ENCODE measurements around the gene LRP1.

The LRP1 gene

GRCh38 chr12:57183939-57184725, 55.8 kb downstream of the LRP1 start:
- no peak for TF ChIP-seq CTCF (IDR thresholded peaks at IDR 0.05; ENCODE audit: insufficient read depth, low read length)
- TF ChIP-seq REST (IDR thresholded peaks at IDR 0.05; ENCODE audit: insufficient replicate concordance, low read depth) = no peak
- TF ChIP-seq GABPA (IDR thresholded peaks at IDR 0.05; ENCODE audit: low read depth) = no peak
- TF ChIP-seq SPI1 (IDR thresholded peaks at IDR 0.05; ENCODE audit: borderline replicate concordance, low read depth) = no peak
- TF ChIP-seq POLR2AphosphoS5 (IDR thresholded peaks at IDR 0.05; ENCODE audit: low read depth) = no peak
- Histone ChIP-seq H3K27ac (replicated peaks) (no peak overlapping the region), H3K27me3 (ENCODE audit: insufficient read depth, poor library complexity, severe bottlenecking) (peaks cover 7% of the 10 kb centered on the region), H3K4me3 (replicated peaks; ENCODE audit: insufficient read depth, low read length) (no peak overlapping the region)
- DNase-seq (ENCODE audit: low read depth in 1 of 2, low spot score in 1 of 2) = no peak

GRCh38 chr12:57185403-57185802, 57.1 kb downstream of the LRP1 start:
- Histone ChIP-seq H3K27me3 (ENCODE audit: insufficient read depth, poor library complexity, severe bottlenecking) (peaks cover 7% of the 10 kb centered on the region), H3K4me3 (replicated peaks; ENCODE audit: insufficient read depth, low read length) (no peak overlapping the region), H3K27ac (replicated peaks) (no peak overlapping the region)
- DNase-seq (ENCODE audit: low read depth in 1 of 2, low spot score in 1 of 2) = no peak
- TF ChIP-seq POLR2AphosphoS5 (IDR thresholded peaks at IDR 0.05; ENCODE audit: low read depth) (no peak), REST (IDR thresholded peaks at IDR 0.05; ENCODE audit: insufficient replicate concordance, low read depth) (no peak), GABPA (IDR thresholded peaks at IDR 0.05; ENCODE audit: low read depth) (no peak), CTCF (IDR thresholded peaks at IDR 0.05; ENCODE audit: insufficient read depth, low read length) (no peak), SPI1 (IDR thresholded peaks at IDR 0.05; ENCODE audit: borderline replicate concordance, low read depth) (no peak)

GRCh38 chr12:57185906-57186508, 57.7 kb downstream of the LRP1 start:
- Histone ChIP-seq H3K27ac (replicated peaks) (no peak overlapping the region), H3K27me3 (ENCODE audit: insufficient read depth, poor library complexity, severe bottlenecking) (peaks cover 7% of the 10 kb centered on the region), H3K4me3 (replicated peaks; ENCODE audit: insufficient read depth, low read length) (no peak overlapping the region)
- TF ChIP-seq SPI1 (IDR thresholded peaks at IDR 0.05; ENCODE audit: borderline replicate concordance, low read depth) (no peak), POLR2AphosphoS5 (IDR thresholded peaks at IDR 0.05; ENCODE audit: low read depth) (no peak), GABPA (IDR thresholded peaks at IDR 0.05; ENCODE audit: low read depth) (no peak), REST (IDR thresholded peaks at IDR 0.05; ENCODE audit: insufficient replicate concordance, low read depth) (no peak), CTCF (IDR thresholded peaks at IDR 0.05; ENCODE audit: insufficient read depth, low read length) (no peak)
- DNase-seq (ENCODE audit: low read depth in 1 of 2, low spot score in 1 of 2) = no peak
